GM12872 (cell line): ENCODE results near the gene OR6S1.

Experiments used
- CTCF ChIP-seq: IDR thresholded peaks from 3 replicates; pipeline ENCODE4 v1.5.1; 2011; ENCODE audit warnings: low read depth, mild to moderate bottlenecking, low read length, moderate library complexity; ENCODE audit not compliant: insufficient read depth

The OR6S1 gene

DNA sequence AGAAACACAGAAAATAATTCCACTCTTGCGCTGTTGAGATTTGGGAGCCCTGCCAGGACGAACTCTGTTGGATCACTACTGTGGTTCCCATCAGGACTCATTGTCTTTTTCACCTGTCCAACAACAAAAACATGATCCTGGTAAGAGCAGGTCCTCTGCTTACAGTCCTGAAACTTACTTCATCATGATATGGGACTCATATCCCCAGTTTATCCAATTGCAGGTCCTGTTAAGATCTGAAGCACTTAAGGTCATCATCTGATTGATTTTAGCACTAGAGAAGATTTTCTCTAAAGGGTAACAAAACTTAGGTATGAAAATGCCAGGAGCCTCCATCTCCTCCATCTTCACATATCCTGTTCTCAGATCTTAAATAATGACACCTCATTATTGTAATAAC lies at the start of gene OR6S1:
Gene OR6S1, minus strand, starts transcription at position 101 of the 400 bp plus-strand sequence. Its CDS starts 0 bp downstream, at position 101.
- TF ChIP-seq CTCF, result no peak

DNA sequence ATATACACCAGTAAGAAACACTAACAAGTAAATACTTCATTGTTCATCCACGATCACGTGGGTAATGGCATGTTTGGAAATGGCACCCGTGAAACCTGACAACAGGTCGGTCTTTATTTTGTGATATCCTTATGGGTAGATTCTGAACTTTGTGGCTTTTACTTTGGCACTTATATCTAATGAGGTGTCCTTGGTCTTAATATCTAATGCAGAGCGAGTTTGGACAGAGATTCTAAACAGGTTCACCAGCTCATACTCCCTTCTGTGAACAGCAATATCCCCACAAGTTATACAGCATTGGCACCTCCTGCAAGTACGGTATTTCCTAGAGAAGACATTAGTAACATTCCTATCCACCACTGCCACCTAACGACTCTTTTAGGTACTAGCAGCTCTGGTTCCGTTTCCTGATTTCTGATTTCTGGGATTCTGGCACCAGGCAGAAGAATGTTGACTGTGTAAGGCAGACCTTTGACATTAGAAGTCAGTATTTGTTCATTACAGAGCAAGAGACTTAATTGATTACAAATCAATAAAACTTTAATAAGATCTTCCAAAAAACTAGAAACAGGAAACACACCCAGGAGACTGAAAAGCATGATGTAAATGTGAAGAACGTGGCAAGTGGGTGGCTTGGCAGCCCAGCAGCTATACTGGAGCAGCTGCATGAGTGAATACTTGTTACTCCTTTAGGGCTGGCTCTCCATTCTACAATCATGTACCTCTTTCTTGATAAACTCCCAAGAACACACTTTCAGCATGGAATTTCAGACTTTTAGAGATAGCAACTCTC lies 49.6 kb upstream of the OR6S1 start:
- peak; percentile 84 for TF ChIP-seq CTCF

- no peak for TF ChIP-seq CTCF
These were observed 46.8 kb upstream of the OR6S1 start, which contains the start of gene ANG for GRCh38 chr14:20688167-20688839. Gene ANG, plus strand, starts transcription at chr14:20688764. Its CDS starts 4,801 bp downstream, at chr14:20693565.

GRCh38 chr14:20687362-20688166 lies 46.1 kb upstream of the OR6S1 start:
- no peak for TF ChIP-seq CTCF

DNA sequence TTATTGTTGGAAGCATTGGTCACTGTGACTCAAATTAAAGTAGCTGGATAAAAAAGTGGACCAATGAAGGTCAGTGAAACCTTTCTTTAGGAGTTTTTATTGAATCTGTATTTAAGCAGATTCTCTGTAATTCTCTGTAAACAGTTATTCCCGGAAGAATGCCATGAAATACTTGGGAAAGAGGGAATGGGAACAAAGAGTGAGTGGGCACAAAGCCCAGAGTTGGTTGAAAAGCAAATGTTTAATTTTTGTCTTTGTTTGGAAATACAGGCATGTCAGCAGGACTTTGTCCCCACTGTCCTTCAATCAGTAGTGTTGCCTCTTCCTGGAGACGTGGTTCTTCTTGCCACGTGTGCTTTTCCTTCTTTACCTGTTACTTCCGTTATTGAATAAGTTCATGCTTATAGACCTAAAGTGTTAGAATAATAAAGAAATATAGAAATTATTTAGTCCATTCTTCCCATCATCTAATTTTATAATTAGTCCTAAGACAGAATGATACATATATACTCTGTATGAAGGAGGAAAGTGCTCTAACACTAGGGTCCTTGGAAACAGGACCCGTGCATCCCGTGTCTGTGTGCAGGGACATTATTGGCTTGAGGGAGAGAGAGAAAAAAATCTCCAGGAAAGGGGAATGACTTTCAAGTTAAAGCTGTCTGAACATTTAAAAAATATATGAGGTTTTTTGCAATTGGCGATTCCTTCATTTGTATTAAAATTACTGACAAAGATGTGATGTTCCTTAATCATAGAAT lies 45.1 kb upstream of the OR6S1 start:
- TF ChIP-seq CTCF, result no peak

GRCh38 chr14:20684662-20685456 lies 43.4 kb upstream of the OR6S1 start:
- no peak for TF ChIP-seq CTCF
